Activated CD4-positive, alpha-beta T cell treated with anti-CD3 and anti-CD28 coated beads for 36 hours (primary cell): Measurements from ENCODE around the gene TSHZ3. TPM values are rescaled to one million over a fixed set of nuclear protein-coding genes. Genes with fewer than 3 reads are reported as not detected.

Experiments used
- ATAC-seq: fragments of 200-7000 bp; cut with Tn5 transposase; one replicate; pipeline ENCODE4 v1.10.0; 2021; ENCODE audit warnings: mild to moderate bottlenecking, moderate library complexity
- CTCF ChIA-PET: fragments of 350-600 bp; sonication (Branson Sonifier 250); formaldehyde crosslinking; loops from one replicate; lab custom pipeline; 2021; ENCODE audit warnings: antibody characterized with exemption; lab: Charles Lee
- POLR2A ChIA-PET: fragments of 350-600 bp; sonication (Branson Sonifier 250); formaldehyde crosslinking; loops from one replicate; lab custom pipeline; 2021; ENCODE audit warnings: antibody characterized with exemption, inconsistent platforms; lab: Charles Lee
- DNase-seq: peaks from one replicate; pipeline ENCODE4 v3.0.0-alpha.2; 2020
- H3K27ac Mint-ChIP-seq: one replicate; pipeline ENCODE4 v1.8.0; 2021; ENCODE audit warnings: mixed read lengths
- H3K27me3 Mint-ChIP-seq: one replicate; pipeline ENCODE4 v1.8.0; 2021; ENCODE audit warnings: mixed read lengths
- H3K36me3 Mint-ChIP-seq: one replicate; pipeline ENCODE4 v1.8.0; 2021; ENCODE audit warnings: low read depth, mixed read lengths
- H3K4me1 Mint-ChIP-seq: one replicate; pipeline ENCODE4 v1.8.0; 2021; ENCODE audit warnings: mixed read lengths
- H3K4me3 Mint-ChIP-seq: one replicate; pipeline ENCODE4 v1.8.0; 2021; ENCODE audit warnings: mild to moderate bottlenecking, moderate library complexity, mixed read lengths
- H3K9me3 Mint-ChIP-seq: one replicate; pipeline ENCODE4 v1.8.0; 2021; ENCODE audit warnings: low read depth, mixed read lengths
- intact Hi-C, 2 experiments: fragments of 100-400 bp; cut with DNase I in 1 of 2; cut with micrococcal nuclease in 1 of 2; formaldehyde crosslinking; loops; one replicate each; pipeline versions ENCODE4 v1.14.2 to v1.15.1; 2022 to 2024; cut with DNase I, micrococcal nuclease
- total RNA-seq, 2 experiments: library from RNA; stranded (reverse); gene quantifications; one replicate each; pipeline ENCODE4 v1.2.3, GENCODE V29; 2021

TSHZ3 gene
- total RNA-seq, 2 experiments from 2014 or later = 0.85 to 1.6 TPM

DNA sequence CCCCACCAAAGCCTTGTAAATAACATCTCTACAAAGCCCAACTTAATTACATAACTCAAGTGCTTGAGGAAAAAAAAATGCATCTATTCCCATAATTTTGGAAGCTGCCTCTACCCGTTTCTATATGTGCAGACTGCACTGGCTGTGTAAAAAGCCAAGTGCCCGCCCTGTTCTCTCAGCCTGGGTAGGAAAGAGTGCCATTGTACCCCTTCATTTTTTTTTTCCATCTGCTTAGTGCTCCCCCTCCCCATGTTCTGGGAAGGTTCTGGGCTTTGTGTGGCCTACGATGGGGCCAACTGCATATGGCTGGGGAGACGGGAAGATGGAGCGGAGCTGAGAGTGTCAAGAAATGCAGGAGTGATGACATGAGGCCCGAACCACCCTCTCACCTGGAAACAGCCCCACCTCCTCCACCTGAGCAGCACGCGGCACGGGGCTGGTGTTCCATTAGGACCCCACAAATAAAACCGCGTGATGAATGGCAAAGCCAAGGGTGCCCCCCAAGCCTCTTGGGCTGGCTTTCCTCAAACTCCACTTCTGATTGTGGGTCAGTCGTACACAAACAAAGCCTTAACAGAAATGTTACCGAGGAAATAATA lies 42.1 kb downstream of the TSHZ3 start:
- ChIA-PET POLR2A (interaction anchor here (0.7 kb wide), 1 partner anchor 87 kb away, joined by 8 read pairs; no protein-coding TSS in a partner anchor), CTCF (no interaction called here)
- intact Hi-C loops = no loop called here
- ATAC-seq = no peak
- no peak for DNase-seq
- Mint-ChIP-seq H3K4me1 (peaks cover 7% of the 10 kb centered on the region), H3K27ac (no peak overlapping the region), H3K36me3 (no peaks in the 10 kb centered on the region), H3K9me3 (no peaks in the 10 kb centered on the region), H3K27me3 (peaks cover 2% of the 10 kb centered on the region), H3K4me3 (no peak overlapping the region)

DNA sequence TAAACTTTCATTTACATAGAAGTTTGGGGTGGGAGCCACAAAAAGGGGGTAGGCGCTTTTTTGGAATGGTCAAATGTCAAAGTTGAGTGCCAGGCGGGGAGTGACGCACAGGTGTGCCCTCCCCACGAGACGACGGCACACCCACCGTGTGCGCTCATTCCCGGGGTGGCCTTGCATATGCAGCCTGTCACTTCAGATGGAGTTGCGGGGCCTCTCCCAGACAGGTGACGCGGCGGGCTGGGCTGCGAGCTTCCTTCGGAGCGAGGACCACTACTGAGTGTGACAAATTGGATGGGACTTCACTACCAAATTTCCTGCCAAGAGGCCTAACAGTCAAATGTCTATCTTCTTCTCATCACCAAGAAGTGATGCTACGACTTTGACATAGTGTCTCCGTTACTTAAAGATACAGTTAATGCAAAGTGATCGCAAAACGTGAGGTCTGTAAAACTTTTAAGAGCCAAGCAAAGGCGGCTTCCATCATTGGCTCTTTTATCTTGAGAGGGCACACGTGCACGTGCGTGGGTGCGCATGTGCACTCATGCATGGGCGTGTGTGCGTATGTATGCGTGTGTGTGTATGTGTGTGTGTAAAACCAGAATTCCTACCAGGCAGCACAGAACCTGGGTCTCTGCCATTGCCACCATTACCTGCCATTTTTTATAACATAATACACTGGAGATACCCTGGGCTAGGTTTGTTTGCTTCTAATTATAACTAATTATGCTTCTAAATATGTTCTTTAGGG lies 43.1 kb downstream of the TSHZ3 start:
- ATAC-seq (no peak), DNase-seq (no peak)
- ChIA-PET POLR2A (no interaction called here), CTCF (no interaction called here)
- intact Hi-C loops = no loop called here
- Mint-ChIP-seq H3K27ac (no peak overlapping the region), H3K36me3 (no peaks in the 10 kb centered on the region), H3K4me3 (no peak overlapping the region), H3K27me3 (peaks cover 2% of the 10 kb centered on the region), H3K4me1 (peaks cover 1% of the 10 kb centered on the region), H3K9me3 (no peaks in the 10 kb centered on the region)

DNA sequence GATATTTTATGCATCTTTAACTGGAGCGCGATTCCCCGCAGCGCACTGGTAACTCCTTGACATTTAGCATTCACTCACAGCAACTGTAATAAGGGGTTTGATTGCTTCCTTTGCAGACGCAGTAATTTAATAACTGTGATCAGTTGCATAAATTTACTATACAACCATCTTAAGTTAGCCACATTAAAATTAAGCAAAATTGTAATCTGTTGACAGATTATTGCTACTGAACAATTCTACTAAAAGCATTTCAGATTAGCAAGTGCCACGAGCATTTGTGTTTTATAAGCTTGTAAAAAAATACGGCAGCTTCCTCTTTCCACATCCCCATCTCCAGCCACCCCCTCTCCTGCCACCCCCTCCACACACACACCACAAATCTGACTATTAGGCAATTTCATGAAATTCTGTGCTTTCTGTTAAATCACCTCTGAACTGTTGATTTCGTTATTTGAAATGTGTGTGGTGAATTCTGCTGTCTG lies 44.4 kb downstream of the TSHZ3 start:
- no peak for DNase-seq
- H3K4me1 Mint-ChIP-seq = no peaks in the 10 kb centered on the region
- no peak for ATAC-seq
- intact Hi-C loops = no loop called here
- no peak overlapping the region for H3K27ac Mint-ChIP-seq
- H3K9me3 Mint-ChIP-seq = no peaks in the 10 kb centered on the region
- peaks cover 2% of the 10 kb centered on the region for H3K27me3 Mint-ChIP-seq
- CTCF ChIA-PET = no interaction called here
- H3K4me3 Mint-ChIP-seq = no peak overlapping the region
- H3K36me3 Mint-ChIP-seq = no peaks in the 10 kb centered on the region
- POLR2A ChIA-PET = no interaction called here

DNA sequence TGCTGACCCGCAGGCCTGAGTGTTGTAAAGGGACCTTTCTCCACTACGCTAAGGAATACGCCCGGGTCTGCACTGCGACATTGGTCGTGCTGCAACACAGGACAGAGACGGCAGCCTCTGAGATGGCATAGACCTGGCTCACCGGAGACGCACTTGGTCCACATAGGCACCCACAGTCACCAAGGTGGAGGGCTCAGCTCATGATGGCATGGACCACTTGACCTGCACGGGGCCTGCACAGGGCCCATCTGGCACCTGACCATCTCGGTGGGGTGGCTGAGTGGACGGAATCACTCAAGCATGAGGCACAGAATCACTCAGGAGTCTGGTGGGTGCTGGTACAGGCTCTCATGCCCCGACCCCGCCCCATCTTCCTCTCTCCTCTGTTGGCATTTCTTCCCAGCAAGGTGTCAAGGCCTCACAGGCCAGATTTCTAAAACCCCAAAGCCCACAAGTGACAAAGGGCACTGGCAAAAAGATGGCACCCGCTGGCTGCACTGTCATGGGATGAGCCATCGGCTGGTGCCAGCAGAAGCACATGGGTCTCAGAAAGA lies 45.9 kb downstream of the TSHZ3 start:
- Mint-ChIP-seq H3K4me3 (no peak overlapping the region), H3K4me1 (no peaks in the 10 kb centered on the region), H3K27ac (no peak overlapping the region), H3K36me3 (no peaks in the 10 kb centered on the region), H3K27me3 (peaks cover 2% of the 10 kb centered on the region), H3K9me3 (no peaks in the 10 kb centered on the region)
- CTCF ChIA-PET = interaction anchor here (0.7 kb wide), 1 partner anchor 27 kb away, joined by 3 read pairs; no protein-coding TSS in a partner anchor
- intact Hi-C loops = no loop called here
- DNase-seq (no peak), ATAC-seq (no peak)
- POLR2A ChIA-PET = no interaction called here

DNA sequence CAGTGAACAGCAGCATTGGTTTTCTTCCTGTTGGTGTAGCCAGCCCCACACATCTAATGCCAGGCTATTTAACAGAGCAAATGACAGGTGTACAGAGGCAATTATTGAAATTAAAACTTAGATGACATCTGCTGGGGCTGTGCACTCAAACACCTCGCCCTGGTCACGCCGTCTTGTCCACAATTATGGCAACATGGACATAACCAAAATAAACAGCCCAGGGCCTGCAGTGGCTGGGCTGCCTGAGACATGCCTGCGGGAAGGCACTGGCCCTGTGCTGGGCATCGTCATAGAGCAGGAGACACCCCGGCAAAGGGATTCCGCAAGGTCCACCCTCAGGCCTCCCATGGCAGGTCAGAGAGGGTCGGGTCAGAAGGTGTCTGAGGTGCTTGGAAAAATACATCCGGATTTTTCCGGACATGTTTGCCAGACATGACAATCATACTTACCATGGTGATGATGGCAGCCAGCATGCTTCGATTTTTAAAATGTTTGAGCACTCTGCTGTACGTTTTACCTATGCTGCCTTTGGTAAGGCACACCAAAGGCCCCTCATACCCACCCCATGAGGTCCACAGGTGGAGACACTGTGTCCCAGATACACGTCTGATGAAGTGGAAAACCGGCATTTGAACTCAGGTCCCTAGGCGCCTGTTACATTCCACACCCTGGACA lies 47.8 kb downstream of the TSHZ3 start:
- no peak overlapping the region for H3K27ac Mint-ChIP-seq
- intact Hi-C loops = no loop called here
- no peaks in the 10 kb centered on the region for H3K27me3 Mint-ChIP-seq
- H3K4me3 Mint-ChIP-seq = no peak overlapping the region
- H3K9me3 Mint-ChIP-seq = no peaks in the 10 kb centered on the region
- no peaks in the 10 kb centered on the region for H3K4me1 Mint-ChIP-seq
- no peak for ATAC-seq
- DNase-seq = no peak
- ChIA-PET POLR2A (no interaction called here), CTCF (no interaction called here)
- H3K36me3 Mint-ChIP-seq = no peaks in the 10 kb centered on the region

DNA sequence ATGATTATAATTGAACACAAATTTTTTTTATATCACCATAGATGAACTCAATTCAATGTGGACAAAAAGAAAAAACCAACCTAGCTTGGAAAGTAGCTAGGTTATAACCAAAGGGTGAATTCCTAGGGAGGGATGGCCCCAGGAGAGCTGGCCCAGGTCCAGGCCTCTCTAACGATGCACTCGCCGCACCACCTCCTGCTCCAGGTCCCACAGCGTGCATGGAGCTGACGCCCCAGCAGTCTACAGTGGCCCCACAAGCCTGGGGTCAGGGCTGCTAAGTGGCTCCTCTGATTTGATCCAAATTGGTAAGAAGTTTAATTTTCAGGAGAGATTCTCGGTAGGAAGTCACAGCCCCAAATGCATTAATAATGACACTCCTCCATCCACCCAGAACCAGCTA lies 48.8 kb downstream of the TSHZ3 start:
- no peaks in the 10 kb centered on the region for H3K27me3 Mint-ChIP-seq
- POLR2A ChIA-PET = no interaction called here
- DNase-seq (no peak), ATAC-seq (no peak)
- CTCF ChIA-PET = no interaction called here
- no peaks in the 10 kb centered on the region for H3K36me3 Mint-ChIP-seq
- no peaks in the 10 kb centered on the region for H3K4me1 Mint-ChIP-seq
- H3K4me3 Mint-ChIP-seq = no peak overlapping the region
- no peaks in the 10 kb centered on the region for H3K9me3 Mint-ChIP-seq
- intact Hi-C loops = no loop called here
- H3K27ac Mint-ChIP-seq = no peak overlapping the region

DNA sequence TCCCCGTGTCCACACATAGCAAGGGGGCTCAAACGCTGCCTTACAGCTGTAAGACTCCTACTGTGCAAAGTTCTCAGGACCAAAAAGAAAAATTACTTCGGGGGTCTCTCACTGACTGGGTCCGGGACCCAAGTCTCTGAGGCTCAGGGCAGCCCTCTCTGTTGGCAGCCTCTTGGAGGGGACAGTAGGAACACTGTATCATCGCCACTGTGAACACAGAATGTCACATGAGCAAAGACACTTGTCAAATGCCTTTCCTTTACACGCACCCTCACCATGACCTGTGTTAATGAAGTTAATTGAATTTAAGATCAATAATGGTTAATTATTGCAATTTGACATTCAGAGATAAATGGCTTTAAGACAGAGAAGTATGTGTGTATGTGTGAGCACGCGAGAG lies 49.6 kb downstream of the TSHZ3 start:
- H3K9me3 Mint-ChIP-seq = no peaks in the 10 kb centered on the region
- POLR2A ChIA-PET = no interaction called here
- no peak for DNase-seq
- no peak overlapping the region for H3K27ac Mint-ChIP-seq
- intact Hi-C loops = no loop called here
- no peak for ATAC-seq
- no peaks in the 10 kb centered on the region for H3K36me3 Mint-ChIP-seq
- CTCF ChIA-PET = no interaction called here
- H3K4me1 Mint-ChIP-seq = no peaks in the 10 kb centered on the region
- H3K4me3 Mint-ChIP-seq = no peak overlapping the region
- no peaks in the 10 kb centered on the region for H3K27me3 Mint-ChIP-seq

DNA sequence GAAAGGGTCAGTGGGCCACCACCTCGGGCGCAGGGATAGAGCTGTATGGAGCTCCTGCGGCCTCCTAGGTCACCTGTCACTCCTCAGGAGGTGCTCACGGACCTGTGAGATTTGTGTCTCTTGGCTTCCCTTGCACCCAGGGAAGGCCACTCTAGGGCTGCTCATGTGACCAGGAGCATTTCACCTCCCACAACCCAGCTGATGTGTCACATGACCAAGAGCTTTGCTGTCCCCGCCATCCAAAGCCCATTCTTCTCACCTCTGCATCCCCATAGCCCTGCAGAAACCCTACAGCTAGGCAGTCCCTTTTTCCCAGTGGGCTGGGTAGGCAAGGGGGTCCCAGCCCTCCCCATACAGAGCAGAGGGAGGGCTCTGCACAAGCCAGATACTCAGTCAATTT lies 51.2 kb downstream of the TSHZ3 start:
- ChIA-PET POLR2A (no interaction called here), CTCF (no interaction called here)
- H3K4me3 Mint-ChIP-seq = no peak overlapping the region
- DNase-seq (no peak), ATAC-seq (no peak)
- intact Hi-C loops = no loop called here
- no peak overlapping the region for H3K27ac Mint-ChIP-seq
- H3K27me3 Mint-ChIP-seq = no peaks in the 10 kb centered on the region
- no peaks in the 10 kb centered on the region for H3K36me3 Mint-ChIP-seq
- H3K9me3 Mint-ChIP-seq = no peaks in the 10 kb centered on the region
- H3K4me1 Mint-ChIP-seq = no peaks in the 10 kb centered on the region

DNA sequence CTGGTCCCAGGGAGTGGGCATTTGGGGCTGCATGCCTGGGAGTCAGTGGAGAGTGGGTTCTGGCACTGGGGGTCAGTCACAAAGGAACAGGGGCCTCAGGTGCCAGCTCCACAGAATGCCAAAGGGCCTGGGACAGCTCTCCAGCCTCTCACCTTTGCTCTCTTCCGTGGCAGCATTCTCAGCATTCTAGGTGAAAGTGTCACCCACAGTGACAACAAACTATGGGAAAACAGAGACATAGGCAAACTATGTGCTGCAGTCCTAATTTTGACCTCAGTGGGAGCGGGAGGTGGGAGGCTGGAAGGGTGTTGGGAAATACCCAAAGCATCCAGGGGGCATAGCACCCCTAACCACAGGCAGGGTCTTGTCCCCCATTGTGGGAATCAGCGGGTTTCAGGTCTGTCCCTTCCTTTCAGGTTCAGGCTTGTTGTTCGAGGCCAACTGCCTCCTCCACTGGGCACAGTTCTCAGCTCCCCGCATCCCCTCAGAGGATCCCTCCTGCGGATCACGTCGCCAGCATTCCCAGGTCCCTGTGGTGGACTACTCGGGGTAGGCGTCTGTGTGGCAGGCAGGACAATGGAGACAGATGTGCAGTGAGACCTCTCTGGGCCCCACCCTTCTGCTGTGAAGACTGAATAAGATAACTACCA lies 52.4 kb downstream of the TSHZ3 start:
- no peaks in the 10 kb centered on the region for H3K36me3 Mint-ChIP-seq
- no peaks in the 10 kb centered on the region for H3K4me1 Mint-ChIP-seq
- ATAC-seq (no peak), DNase-seq (no peak)
- H3K4me3 Mint-ChIP-seq = no peak overlapping the region
- H3K9me3 Mint-ChIP-seq = no peaks in the 10 kb centered on the region
- CTCF ChIA-PET = no interaction called here
- POLR2A ChIA-PET = interaction anchor here (0.6 kb wide), 1 partner anchor 292 kb away, joined by 3 read pairs; no protein-coding TSS in a partner anchor
- intact Hi-C loops = no loop called here
- H3K27me3 Mint-ChIP-seq = no peaks in the 10 kb centered on the region
- no peak overlapping the region for H3K27ac Mint-ChIP-seq

DNA sequence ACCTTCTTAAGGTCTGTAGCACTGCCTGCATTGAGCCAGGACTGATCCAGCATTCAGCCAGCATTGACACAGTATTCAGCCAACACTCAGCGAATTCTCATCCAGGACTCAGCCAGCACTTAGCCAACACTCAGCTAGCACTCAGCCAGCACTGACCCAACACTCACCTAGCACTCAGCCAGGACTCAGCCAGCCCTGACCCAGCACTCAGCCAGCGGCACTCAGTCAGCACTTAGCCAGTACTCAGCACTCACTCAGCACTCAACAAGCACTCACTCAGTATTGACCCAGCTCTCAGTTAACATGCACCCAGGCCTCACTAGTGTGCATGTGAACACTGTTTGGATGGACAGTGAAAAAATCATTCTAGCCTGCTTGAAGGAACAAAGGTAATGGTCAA lies 55.0 kb downstream of the TSHZ3 start:
- no peak overlapping the region for H3K27ac Mint-ChIP-seq
- no peaks in the 10 kb centered on the region for H3K36me3 Mint-ChIP-seq
- no peaks in the 10 kb centered on the region for H3K27me3 Mint-ChIP-seq
- intact Hi-C loops = no loop called here
- no peak for DNase-seq
- ChIA-PET CTCF (no interaction called here), POLR2A (no interaction called here)
- ATAC-seq = no peak
- no peak overlapping the region for H3K4me3 Mint-ChIP-seq
- H3K9me3 Mint-ChIP-seq = no peaks in the 10 kb centered on the region
- H3K4me1 Mint-ChIP-seq = no peaks in the 10 kb centered on the region

DNA sequence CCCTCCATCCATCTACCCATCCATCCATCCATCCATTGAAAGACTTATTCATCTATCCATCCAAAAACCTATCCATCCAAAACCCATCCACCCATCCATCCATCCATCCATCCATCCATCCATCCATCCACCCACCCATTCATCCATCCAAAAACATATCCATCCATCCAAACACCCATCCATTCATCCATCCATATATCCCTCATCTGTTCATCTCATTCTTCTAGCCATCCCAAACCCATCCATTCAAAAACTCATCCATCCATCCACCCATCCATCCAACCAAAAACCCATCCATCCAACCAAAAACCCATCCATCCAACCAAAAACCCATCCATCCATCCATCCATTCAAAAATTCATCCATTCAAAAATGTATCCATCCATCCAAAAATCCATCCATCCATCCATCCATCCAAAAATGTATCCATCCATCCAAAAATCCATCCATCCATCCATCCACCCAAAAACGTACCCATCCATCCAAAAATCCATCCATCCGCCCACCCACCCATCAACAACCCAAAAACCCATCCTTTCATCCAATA lies 56.5 kb downstream of the TSHZ3 start:
- H3K9me3 Mint-ChIP-seq = no peaks in the 10 kb centered on the region
- H3K27ac Mint-ChIP-seq = no peak overlapping the region
- H3K4me3 Mint-ChIP-seq = no peak overlapping the region
- DNase-seq (no peak), ATAC-seq (no peak)
- intact Hi-C loops = no loop called here
- CTCF ChIA-PET = no interaction called here
- no peaks in the 10 kb centered on the region for H3K27me3 Mint-ChIP-seq
- no peaks in the 10 kb centered on the region for H3K36me3 Mint-ChIP-seq
- POLR2A ChIA-PET = interaction anchor here (0.6 kb wide), 1 partner anchor 12 kb away, joined by 3 read pairs; no protein-coding TSS in a partner anchor
- H3K4me1 Mint-ChIP-seq = no peaks in the 10 kb centered on the region
